ENCODE measurements around the gene SLC26A9.

SLC26A9 gene

DNA sequence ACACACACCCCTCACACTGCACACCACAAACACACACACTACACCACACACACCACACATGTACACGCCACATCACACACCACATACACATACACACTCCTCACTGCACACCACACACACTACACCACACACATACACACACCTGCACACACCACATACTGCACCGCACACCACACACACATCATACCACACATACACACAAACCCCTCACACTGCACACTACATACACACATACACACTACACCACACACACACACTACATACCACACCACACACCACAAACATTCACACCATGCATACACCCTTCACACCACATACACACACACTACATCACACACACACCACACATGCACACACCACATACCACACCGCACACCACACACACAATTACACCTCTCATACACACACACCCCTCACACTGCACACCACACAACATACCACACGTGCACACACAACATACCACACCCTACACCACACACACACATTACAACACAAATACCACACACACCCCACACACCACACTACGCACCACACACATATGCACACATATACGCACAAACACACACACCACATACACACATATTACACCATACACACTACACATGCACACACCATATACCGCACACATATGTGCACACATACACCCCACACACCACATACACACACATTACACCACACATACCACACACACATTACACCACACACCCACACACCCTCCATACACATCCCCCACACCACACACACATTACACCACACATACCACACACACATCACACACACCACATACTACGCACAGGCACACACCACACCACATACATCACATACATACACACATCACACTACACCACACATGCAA is 30.3 kb upstream of the SLC26A9 start:
- DNase-seq (ENCODE audit: low read depth): no peak

DNA sequence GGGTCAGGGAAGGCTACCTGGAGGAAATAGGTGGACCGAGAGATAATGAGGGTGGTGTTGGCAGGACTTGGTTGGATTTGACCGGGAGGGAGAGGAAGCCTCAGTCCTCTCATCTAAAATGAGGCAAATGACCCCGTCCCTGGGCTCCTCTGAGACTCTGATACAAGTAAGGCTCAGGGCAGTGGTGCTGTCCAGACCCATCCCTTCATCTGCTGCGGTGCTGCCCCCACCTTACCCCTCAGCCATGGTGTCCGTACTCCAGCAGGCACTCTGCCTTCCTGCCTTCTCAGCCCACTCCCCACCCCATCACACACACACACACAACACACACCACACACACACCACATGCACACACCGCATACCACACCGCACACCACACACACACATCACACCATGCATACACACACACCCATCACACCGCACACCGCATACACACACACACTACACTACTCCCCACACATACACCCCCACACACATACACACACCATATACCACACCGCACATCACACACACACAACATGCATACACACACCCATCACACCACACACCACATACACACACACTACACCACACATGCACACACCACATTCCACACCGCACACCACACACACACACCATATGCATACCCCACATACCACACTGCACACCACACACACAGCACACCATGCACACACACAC is 29.4 kb upstream of the SLC26A9 start:
- DNase-seq (ENCODE audit: low read depth): no peak

DNA sequence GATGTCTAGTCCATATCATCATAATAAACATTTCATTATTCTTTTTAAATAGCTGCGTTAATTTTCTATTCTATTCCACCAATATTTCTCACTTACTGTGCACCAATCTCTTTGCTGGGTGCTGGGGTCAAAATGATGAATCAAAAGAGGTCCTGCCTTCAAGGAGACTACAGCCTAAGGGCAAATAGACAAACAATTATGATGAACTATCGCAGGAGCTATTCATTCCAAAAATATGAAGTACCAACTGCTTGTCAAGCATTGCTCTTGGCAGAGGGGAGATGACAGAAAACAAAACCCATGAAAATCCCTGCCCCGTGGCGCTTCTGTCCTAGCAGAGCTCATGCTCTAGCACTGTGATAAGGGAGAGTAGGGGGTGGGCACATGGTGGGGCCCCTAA is 28.8 kb upstream of the SLC26A9 start:
- no peak for DNase-seq (ENCODE audit: low read depth)

DNA sequence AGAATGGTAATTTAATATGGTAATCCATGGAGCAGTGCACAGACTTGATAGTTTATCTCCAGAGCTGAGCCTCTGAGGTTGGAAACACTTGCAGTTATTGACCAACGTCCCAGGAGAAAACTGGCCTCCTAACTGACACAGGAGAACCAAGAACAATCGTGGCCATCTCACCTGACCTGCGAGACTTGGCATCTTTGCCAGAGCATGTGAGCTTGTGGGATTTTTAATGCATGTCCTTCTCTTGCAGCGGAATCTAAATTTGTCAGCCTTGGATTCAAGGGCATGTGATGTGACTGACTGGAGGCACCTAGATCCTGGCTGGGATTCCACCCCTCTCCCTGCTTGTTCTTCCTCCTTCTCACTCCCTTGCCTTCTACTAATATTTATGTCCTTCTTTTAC is 27.8 kb upstream of the SLC26A9 start:
- DNase-seq (ENCODE audit: low read depth): no peak

DNA sequence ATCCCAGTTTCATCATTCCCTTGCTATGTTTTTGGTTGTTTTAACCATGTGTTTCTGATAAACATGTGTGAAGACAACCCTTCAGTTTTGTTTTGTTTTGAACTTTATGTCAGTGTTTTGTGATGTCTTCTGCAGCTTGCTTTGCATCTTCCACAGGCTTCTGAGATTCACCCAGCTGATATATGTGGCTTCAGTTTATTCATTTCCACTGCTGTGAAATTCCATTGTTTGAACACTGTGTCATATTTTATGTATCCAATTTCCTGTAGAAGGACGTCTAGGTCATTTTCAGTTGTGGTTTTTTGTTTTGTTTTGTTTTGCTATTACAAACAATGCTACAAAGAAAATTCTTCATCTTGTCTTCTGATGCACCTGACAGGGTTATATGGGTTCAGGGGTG is 27.2 kb upstream of the SLC26A9 start:
- no peak for DNase-seq (ENCODE audit: low read depth)

DNA sequence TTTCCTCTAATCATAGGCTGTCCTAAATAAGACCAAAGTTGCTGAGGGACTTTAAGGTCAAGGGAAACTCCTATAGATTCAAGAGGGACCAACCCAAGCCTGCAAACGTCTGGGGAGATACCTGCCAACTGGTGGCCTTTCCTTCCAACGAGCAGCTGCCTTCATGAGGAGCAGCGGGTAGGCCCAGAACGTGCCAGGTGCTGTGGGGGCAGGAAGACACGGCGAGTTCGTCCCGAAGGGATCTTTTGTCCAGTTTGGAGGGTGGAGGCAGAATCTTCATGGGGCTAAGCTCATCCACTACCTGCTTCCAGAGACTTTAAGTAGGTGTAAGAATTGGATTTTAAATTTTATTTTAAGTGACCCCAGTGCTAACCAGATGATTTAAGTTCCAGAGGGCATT is 26.0 kb upstream of the SLC26A9 start:
- no peak for DNase-seq (ENCODE audit: low read depth)

DNA sequence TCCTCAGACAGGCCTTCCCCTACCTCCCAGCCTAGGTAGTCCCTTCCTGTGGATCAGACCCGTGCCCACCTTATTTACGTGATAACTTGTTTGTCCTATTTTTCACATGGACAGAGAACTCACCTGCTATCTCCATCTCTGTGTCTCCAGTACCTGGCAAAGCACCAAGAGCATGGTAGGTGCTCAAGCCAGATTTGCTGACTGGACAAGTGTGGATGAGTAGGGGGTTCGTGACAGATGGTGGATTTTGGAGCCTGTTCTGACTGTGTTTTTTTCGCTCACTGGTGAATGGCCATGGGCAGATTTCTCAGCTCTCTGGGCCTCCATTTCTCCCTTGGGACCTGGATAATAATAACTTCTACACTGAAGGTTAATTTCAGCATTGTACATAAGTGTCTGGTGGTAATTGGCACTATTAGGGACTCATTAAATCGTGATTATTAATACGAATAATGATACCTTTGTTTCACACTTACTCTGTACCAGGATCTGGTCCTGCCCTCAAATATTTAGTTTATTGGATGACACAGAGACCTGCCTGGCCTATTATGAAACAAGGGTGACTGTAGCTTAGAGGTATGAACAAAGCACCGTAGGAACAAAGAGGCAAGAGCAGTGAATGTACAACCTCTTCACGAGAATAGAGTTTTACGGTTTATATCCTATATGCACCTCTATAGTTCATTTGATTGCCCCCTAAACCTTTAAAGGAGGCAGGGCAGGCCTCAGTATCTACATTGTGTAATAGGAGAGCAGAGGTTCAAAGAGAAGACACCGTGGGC is 24.5 kb upstream of the SLC26A9 start:
- DNase-seq (ENCODE audit: low read depth): peak; percentile 57

DNA sequence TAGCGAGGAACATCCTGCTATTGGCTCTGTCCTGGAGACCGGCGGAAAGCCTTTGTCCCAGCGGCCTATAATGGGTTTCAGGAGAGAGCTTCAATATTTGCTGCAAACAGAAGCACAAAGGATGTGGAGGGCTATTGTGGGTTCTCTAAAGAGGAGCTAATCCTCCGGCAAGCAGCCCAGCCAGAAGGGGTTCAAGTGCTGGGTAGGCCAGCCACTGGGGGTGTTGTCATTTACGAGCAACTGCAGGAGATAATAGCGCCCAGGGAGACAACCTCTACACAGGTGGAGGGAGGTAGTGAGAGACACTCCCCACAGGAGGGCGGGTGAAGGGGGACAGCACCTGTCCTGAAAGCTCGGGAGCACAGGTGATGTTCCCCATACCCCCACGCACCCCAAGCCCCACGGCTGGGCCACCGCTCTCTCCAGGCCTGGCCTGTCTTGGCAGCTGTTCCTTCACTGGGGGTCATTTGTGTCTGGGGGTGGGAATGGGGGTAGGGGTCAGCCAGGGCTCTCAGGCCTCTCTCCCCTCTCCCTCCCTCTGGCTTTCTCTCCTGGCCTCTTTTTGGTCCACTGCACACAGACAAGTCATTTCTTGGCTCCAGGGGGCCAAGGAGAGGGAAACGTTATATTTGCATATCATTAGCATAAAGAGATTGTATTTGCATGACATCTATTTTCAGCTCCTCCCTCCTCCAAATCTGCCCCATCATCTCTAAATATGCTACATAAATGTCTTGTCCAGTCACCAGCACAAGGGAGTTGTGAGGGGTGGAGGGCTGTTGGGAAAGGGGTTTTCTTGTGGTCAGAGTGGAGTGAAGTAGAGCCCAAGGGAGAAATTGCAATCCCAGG is 22.0 kb upstream of the SLC26A9 start:
- DNase-seq (ENCODE audit: low read depth): peak; percentile 33

DNA sequence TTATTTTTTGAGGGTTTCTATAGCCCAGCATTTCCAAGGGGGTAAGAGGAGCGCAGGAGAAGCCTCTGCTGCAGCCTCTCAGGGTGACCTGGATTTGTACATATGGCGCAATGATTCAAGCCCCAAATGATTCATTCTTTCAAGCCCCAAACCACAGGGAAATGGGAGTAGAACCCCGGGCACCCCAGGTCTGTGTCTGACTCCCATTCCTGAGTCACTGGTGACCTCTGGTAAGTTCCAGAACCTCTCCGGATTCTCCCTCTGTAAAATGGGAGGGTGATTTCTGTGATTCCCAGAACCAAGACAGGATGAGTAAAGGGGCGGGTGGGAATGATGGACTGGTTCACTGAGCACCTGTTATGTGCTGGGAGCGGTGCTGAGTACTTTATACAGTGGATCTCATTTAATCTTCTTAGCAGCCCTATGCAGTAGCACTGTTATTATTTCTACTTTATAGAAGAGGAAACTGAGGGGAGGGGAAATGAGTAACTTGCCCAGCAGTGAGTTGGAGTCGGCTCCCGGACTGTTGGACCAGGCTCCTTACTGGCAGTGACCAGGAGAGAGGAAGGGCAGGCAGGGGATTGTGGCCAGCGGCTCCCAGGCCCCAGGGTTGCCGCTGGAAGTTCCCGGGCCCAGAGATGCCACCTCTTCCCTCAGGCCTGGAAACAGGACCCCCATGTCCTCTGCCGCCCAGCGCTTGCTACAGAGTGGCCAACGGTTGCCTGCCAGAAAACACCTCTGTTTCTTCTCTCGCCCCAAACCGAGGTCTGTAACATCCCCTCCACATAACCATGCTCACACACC is 20.3 kb upstream of the SLC26A9 start:
- peak; percentile 96 for DNase-seq (ENCODE audit: low read depth)

DNA sequence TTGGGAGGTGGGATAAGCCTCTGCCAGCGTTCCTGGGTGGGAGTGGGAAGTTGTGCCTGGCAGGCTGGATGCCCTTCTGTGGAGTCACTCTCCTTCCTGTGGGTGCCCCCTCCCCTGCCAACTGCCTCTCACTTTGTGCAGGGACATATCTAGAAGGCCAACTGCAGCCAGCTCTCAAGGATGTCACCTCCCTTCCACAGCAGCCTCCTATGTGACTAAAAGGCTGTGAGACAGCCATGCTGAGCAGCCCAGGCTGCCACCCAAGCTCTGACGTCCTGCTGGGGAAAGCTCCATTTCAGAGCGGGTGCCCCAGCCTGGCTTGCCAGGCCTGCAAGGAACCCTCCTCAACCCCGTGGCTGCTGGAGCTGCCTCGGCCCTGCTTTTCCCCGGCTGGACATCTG is 19.6 kb upstream of the SLC26A9 start:
- DNase-seq (ENCODE audit: low read depth): peak; percentile 33

DNA sequence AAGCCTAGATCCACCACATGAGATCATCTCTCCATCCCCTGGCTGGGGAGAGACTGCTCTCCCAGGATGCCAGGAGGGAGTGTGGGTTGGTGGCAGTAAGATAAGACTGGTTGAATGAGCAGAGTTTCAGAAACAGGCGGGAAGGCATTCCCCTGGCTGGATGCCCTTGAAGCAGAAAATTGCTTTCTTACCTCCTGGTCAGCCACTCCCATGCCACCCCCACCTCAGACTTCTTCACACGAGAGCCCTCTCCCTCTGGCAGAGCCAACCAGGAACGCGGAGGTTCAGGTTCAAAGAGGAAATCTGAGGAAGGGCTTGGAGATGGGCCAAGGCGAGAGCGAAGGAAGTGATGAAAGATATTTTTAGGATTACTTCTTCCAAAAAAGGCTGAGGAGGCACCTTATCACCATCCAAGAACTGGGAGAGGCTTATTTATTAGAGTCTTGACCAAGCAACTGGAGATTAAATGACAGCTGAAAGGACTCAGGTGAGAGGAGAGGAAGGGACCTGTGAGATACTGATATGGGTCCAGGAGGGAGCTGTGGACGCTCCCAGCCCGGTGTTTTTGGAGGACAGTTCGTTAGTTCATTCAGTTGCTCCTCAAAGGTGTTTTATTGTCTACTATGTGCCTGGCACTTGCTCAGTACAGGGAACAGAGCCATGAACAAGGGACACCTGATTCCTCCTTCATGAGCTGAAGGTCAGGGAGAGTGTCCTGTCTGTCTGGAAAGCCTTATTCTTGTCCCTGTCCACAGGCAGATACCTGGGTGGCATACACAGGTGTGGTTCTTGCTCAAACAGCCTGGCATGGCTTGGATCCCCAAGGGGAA is 18.9 kb upstream of the SLC26A9 start:
- DNase-seq (ENCODE audit: low read depth): peak; percentile 79

DNA sequence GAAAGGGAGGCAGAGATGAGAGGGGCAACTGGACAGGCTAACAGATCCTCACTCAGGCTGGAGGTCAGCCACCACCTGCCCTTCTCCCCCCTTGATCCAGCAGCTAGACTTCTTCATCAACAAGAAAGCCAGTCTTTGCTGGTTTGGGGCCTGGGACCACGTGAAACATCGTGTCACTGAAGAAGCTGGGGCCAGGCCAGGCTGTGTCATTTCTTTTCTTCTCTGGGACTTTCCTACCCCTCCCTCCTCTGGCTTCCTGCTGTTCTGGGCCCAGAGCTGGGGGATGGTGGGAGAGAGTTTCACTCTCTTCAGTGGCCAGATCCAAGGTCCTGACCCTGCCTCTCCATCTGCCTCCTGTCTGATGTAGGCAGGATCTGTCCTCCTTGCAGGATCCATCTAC is 18.1 kb upstream of the SLC26A9 start:
- DNase-seq (ENCODE audit: low read depth): no peak

DNA sequence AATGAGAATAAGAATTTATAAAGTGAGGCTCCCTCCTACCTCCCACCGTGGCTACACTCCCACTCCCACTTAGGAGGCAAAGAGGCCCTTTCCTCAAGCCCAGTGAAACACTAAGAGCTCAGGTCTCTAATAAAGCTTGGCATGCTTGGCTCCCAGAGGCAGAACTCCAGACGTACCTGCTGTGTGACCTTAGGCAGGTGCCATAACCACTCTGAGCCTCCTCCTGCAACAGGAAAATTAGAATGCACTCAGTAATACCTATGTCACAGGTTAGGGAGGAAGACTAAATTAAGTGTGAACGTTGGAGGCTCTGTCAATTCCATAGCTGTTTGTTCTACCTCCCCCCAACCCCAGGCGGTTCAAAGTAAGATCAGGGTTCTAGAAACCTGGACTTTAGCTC is 16.5 kb upstream of the SLC26A9 start:
- no peak for DNase-seq (ENCODE audit: low read depth)

DNA sequence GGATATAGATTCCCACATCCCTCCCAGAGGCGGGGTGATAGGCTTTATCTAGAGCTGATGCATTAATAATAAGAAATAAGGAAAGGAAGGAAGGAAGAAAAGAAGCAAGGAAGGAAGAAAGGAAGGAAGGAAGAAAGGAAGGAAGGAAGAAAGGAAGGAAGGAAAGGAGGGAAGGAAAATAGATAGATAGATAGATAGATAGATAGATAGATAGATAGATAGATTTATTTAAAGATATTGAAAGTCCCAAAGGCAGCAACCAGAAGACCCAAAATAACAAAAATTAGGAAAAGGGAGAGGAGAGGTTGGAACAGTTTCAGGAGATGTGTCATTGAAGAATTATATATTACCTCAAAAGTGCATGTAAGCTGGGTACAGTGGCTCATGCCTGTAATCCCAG is 12.2 kb upstream of the SLC26A9 start:
- no peak for DNase-seq (ENCODE audit: low read depth)

DNA sequence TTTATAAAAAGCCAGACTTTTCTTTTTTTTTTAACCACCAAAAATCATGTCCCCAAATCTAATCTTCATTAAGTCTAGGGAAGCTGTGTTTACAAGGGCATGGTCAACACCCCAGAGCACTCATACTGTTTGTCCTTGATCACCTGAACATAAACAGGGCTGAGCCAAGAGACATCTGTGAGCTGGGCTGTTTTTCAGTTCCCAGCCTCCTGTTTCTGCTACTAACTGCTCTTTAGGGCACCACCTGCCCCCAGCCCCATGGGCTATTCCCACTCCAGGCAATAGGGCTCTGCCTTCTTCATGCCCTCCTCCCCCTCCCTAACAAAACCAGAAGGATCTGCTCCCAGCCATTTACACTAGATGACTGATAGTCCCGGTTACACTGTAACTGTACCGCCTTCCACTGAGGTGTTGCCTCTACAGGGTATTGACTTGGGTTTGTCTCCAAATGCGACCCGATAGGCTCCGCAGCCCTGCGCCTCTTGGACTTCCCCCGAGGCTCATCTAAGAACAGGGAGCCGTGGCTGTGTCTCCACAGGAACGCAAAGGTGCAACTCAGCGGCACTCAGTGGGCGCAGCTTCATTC is 11.7 kb upstream of the SLC26A9 start:
- DNase-seq (ENCODE audit: low read depth): no peak

DNA sequence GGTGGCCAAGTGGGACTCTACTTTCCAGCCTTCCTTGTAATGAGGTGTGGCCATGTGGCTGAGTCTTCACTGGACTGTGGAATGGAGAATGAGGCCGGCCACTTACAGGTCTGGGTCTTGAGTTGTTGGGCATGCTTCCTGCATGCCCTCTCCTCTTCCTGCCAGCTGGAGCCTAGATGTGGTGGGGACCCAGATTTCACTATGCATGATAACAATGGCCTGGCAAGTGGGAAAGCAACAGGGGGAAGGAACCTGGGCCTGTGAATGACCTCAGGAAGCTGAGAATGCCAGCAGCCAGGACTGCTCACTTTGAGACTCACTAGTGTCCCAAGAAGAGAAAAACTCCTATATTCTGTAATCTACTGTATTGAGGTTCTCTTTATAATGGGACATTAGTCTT is 8.5 kb upstream of the SLC26A9 start:
- DNase-seq (ENCODE audit: low read depth): no peak

DNA sequence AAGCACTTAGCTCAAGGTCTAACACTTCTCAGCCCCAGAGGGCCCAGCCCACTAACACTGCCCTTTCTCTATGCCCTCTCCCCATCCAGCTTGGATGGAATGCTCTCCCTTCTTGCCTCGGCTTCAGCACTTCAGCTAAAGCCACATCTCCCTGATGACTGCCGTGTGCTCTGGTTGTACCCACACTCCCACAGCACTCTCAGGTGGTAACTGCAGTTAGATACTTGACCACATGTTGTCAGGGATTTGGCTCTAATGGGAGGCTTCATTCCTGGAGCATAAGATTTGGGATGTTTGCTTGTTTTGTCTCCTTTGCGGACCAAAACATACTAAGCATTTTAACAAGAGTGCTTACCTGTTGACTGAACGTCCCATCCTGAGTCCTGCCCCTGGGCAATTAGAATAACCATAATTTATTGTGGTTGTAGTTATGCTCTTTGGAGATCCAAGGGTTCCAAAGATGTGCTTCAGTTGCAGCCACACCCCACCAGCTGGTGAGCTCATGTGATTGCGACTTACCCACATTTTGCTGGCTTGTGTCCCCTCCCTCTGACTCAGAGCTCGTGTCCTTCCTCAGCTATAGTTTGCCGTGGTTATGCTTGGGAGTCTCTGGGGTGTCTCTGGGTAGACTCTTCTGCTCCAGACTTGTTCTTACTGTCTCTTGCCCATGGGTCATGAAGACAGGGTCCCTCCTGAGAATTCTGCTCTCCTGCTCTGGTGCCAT is 7.7 kb upstream of the SLC26A9 start:
- DNase-seq (ENCODE audit: low read depth): no peak

DNA sequence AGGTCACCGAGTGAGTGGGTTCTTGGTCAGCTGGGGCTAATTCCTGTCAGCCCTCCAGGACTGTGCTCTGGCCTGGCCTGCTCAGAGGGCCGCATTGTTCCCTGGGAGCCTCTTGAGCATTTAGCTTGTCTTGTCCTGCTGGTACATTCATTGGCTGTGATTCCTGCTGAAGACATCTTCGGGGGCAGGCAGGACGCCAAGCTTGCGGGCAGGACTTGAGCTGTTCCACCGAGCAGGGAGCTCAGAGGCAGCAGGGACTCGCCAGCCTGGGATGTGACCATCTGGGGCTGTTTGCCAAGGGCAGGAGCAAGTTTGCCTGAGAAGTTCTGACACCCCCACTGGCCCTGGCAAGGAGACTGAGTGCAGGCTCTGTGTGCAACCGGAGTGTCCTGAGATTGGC is 7.0 kb upstream of the SLC26A9 start:
- DNase-seq (ENCODE audit: low read depth): peak; percentile 27

DNA sequence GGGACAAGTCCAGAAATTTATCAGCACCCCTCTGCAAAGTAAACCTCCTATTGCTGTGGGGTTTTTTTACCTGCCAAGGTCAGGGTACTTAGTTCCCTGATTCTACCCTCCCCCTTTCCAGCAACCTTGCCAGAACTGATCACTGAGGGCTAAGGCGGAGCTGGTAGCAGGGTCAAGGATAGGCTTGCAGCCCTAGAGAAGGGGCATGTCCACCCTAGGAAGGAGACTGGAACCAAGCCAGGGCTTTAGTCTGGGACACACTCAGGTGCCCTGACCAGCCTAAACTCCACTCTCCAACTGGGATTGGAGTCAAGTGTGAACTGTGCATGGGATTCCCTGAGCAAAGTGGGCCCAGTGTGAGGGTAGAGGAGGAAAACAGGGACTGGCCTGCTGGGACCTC is 6.5 kb upstream of the SLC26A9 start:
- DNase-seq (ENCODE audit: low read depth): no peak
